Stimulated activated naive CD4-positive, alpha-beta T cell (primary cell): ENCODE measurements around the gene HAVCR1.
"Not testable (repeated sequence)": the region's sequence is repeated elsewhere in the genome, so short reads cannot be mapped to it uniquely, and the experiment has no call there.

Source experiments
- DNase-seq, 6 experiments: peaks; one replicate each; lab custom pipeline; 2025; lab: John Stamatoyannopoulos, UW

The HAVCR1 gene

GRCh38 chr5:157059093-157059539 lies at the start of gene HAVCR1:
HAVCR1 (minus strand) TSS chr5:157059116; CDS start chr5:157057943, 1,173 bp downstream.
- no peak for DNase-seq

- no peak for DNase-seq
Observed at GRCh38 chr5:157107508-157107907, 48.6 kb upstream of the HAVCR1 start.

GRCh38 chr5:157106630-157107461 lies 47.9 kb upstream of the HAVCR1 start:
- DNase-seq, result no peak

DNA sequence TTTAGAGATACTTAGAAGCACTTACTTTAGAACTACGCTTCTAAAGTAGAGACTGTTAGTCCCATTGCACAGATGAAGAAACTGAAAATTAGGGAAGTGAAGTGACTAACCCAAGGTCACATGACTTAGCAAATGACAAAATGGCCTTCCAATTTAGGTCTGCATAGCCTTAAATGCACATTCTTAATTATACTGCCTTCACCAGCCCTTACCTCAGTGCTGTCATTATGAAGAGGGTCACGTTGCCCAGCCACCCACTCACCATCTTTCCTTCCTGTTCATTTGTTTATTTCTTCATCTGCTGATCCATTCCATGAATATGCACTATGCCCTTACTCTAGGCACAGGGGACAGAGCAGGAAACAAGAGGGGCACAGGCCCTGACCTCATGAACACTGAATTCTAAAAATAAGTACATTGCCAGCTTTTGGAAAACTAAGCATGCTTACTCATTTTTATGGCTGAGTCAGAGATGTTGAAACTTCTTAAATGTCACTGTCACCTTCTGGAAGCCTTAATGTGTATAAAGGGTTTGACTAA lies 41.3 kb upstream of the HAVCR1 start:
- DNase-seq, result no peak

DNA sequence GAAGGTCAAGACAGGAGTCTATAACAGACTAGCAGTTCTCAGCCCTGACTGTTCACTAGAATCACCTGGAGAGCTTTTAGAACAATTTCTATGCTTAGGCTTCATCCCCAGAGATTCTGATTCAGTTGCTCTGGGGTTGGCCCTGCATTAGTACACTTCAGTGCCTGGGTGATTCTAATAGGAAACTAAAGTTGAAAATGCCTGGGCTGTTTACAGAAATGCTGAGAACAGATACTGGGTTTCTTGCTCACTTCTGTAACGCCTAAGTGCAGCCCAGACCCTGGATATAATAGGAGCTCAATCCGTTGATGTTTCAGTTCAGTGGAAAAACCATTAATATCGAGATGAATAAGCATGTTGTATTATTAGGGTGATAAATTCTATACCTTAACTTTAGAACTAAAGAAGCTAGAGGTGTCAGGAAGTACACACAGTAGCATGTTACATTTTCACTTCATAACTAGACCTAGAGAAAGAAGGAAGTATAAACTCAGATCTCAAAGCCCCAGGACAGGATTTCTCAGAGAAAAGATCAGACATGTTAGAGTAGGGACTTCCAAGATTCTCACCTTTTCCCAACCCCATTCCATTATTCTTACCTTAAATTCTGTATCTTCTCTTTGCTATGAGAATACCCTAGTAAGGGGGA lies 29.6 kb upstream of the HAVCR1 start:
- DNase-seq, result no peak

DNA sequence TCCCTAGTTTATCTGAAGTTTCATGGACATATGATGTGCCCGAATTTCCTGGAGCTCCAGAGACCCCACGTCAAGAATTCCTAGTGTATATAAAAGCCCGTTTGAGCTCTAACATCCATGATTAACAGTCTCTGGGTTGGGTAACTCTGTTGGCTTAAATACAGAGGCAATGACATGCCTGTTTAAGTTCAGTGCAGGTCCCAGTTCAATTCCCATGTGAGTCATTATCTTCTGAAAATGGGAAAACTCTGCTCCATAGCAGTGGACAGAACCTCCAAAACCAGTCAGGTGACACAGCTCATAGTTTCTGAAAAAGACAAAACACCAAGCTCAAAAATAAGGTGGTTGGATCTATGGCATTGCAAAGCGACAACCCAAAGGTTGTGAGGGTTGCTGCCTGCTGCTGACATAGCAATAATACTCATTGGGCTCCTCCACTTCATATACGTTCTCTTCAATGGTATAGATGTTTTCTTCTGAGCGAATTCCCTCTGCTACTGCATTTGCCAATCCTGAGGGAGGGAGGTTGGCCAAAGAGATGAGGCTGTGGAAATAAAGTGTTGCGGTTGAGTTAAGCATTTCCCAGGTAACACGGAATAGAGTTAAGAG lies 27.9 kb upstream of the HAVCR1 start:
- no peak for DNase-seq

DNA sequence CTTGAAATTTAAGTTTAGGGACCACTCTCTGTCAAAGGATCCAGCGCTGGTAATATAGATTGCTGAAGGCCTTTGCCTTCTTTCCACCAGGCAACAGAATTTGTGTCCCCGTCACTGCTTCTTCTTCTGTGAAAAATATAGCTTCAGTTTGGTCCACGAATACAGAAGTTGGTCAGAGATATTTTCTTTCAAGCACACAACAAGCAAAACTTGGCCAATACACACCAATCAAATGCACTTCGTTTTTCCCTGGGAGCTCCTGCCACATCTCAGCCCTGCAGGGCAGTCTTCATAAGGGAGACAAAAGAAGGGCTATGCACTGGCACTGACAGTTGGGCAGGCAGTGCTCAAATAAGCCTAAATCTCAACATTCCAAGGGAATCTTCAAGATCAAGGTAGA lies 27.0 kb upstream of the HAVCR1 start:
- no peak for DNase-seq

DNA sequence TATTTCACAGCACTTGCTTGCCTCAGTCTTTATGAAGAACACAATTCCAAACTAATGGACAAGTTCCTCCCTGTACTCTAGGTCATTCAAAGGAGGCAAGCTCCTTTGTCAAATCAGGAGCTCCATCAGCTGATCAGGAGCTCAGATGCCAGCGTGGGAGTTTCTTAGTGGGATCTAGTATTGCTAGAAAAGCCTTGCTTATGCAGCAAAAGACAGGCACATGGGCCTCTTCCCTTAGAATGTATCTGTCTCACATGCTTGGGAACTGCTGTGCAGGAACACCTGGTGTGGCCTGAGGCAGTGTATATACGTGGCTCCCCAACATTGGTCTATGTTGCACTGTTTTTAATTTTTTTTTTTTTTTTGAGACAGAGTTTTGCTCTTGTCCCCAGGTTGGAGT lies 21.4 kb upstream of the HAVCR1 start:
- DNase-seq, result no peak

GRCh38 chr5:157076558-157076957 lies 17.6 kb upstream of the HAVCR1 start:
- DNase-seq, result no peak

DNA sequence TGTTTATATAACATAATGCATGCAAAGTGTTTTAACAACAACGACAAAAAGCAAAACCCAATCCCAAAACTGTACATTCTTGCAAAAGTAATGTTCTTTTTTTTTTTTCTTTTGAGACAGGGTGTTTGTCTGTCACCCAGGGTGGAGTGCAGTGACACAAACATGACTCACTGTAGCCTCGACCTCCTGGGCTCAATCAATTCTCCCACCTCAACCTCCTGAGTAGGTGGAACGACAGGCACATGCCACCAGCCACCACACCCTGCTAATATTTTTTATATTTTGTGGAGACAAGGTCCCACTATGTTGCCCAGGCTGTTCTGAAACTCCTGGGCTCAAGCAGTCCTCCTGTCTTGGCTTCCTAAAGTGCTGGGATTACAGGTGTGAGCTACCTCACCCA lies 13.6 kb upstream of the HAVCR1 start:
- no peak for DNase-seq

- DNase-seq, result no peak
Observed at GRCh38 chr5:157069949-157070348, 11.0 kb upstream of the HAVCR1 start.

GRCh38 chr5:157068785-157069184 lies 9.9 kb upstream of the HAVCR1 start:
- DNase-seq, result no peak

DNA sequence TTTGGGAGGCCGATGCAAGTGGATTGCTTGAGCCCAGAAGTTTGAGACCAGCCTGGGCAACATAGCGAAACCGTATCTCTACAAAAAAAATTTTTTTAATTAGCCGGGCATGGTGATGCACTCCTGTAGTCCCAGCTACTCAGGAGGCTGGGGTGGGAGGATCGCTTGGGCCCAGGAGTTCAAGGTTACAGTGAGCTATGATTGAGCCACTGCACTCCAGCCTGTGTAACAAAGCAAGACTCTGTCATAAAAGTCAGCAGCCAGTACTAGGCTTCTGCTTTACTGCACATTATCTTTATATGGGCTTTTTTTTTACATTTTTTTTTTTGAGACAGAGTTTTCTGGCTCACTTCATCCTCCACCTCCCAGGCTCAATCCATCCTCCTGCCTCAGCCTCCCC lies 9.4 kb upstream of the HAVCR1 start:
- no peak for DNase-seq

- DNase-seq, result no peak
Observed at GRCh38 chr5:157067005-157067404, 8.1 kb upstream of the HAVCR1 start.

DNA sequence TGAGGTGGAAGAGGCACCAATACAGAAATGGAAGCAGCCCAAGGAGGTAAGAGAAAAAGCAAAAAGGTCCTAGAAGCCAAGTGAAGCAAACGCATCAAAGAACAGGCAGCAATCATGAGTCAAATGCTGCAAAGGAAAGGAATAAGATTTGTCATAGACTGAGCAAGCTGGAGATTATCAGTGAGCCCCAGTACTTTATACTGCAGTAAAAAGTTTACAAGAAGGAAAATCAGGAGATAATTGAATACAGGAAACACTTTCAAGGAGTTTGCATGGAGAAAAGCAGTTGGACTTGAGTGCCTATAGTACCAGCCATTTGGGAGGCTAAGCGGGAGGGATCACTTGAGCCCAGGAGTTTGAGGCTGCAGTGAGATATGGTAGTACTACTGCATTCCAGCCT lies 7.2 kb upstream of the HAVCR1 start:
- no peak for DNase-seq

- no peak for DNase-seq
Observed at GRCh38 chr5:157063776-157064430, 5.0 kb upstream of the HAVCR1 start.

DNA sequence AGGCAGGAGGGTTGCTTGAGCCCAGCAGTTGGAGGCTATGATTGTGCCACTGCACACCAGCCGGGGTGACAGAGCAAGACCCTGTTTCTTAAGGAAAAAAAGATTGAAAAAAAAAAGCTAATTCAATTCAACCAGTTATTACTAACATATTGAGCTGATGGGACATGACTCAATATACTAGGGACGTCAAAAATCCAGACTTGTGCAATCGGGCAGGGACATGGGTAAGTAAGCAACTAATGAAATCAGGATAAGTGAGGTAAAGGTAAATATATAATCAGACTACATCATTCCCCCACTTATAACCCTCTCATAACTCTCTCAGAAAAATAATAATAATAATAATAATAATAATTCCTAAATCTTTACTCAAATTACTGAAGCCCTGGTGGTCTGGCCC lies 975 bp upstream of the HAVCR1 start:
- no peak for DNase-seq

GRCh38 chr5:157057459-157058370 lies 1.2 kb downstream of the HAVCR1 start:
- no peak for DNase-seq

GRCh38 chr5:157056848-157057247 lies 2.1 kb downstream of the HAVCR1 start:
- DNase-seq, result not testable (repeated sequence)

DNA sequence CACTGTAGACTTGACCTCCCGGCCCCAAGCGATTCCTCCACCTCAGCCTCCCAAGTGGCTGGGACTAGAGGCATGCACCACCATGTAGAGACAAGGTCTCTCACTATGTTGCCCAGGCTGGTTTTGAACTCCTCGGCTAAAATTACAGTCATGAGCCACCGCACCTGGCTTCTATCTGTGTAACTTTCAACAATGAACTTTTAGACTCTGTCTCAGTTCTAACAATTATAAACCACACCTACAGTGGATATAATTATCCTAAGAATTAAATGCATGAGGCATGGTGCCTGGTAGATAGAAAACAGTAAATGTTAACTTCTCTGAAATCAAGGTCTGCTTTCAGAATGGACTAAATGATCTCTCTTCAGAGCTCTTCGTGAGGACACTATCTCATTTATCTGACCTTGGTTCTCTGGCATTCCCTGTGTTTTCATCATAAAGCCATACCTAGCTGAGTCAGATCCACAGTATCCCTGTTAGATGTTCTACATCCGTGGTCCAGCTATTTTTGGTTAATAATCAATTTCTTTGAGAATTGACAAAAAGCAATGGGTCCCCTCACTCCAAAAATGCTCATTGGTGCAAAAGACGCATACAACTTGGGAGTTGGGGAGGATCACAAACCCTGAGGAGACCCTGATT lies 7.2 kb downstream of the HAVCR1 start:
- no peak for DNase-seq

DNA sequence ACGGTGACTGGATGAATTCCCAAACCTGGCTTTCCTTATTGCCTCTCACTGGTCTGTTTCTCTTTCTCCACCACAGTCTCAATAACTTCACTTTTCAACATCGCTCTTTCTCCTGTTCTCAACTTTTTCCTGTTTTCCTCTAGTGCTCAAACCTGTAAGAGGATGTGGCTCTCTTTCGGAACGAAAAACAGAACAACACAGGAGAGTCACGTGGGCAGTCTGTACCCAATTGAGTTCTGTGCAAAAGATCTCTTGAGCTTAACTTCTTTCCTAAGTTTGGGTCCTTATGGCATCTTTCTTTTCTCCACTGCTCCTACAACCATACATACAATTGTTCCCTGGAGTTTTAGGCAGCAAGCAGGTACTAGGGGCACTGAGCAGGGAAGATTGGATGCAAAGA lies 8.9 kb downstream of the HAVCR1 start:
- peak in 3 of 6 experiments; percentile 6 to 39 (median 14) for DNase-seq
